Left lung (tissue), 10 donors: ENCODE measurements around the gene ZNF597. TPM values are rescaled to one million over a fixed set of nuclear protein-coding genes. Genes with fewer than 3 reads are reported as not detected.

ENCODE experiments used
- ATAC-seq: fragments of 200-7000 bp; cut with Tn5 transposase; one replicate; pipeline ENCODE4 v1.9.1; 2020; ENCODE audit warnings: moderate library complexity
- DNase-seq, 4 donors: peaks; one replicate each; pipeline ENCODE4 v3.0.0-alpha.2; 2013 to 2020
- H3K27ac ChIP-seq, 2 donors: fragments of 200-600 bp; sonication (generic) in 1 of 2; one replicate each; pipeline versions ENCODE4 v1.5.0 to v1.8.0; 2020 to 2021
- H3K27me3 ChIP-seq, 2 donors: fragments of 200-600 bp; sonication (generic) in 1 of 2; one replicate each; pipeline versions ENCODE4 v1.5.0 to v1.8.0; 2020 to 2021
- H3K36me3 ChIP-seq, 2 donors: fragments of 200-600 bp; sonication (generic) in 1 of 2; one replicate each; pipeline versions ENCODE4 v1.5.0 to v1.8.0; 2020 to 2021
- H3K4me1 ChIP-seq, 2 donors: fragments of 200-600 bp; one replicate each; pipeline ENCODE4 v1.8.0; 2021
- H3K4me3 ChIP-seq, 2 donors: fragments of 200-600 bp; sonication (generic) in 1 of 2; one replicate each; pipeline versions ENCODE4 v1.5.0 to v1.8.0; 2020 to 2021; ENCODE audit warnings: mild to moderate bottlenecking in 1 of 2
- H3K9me3 ChIP-seq, 2 donors: fragments of 200-600 bp; sonication (generic) in 1 of 2; one replicate each; pipeline versions ENCODE4 v1.5.0 to v1.8.0; 2020 to 2021
- intact Hi-C, 2 donors: fragments of 100-400 bp; cut with DNase I; formaldehyde crosslinking; loops; one replicate each; pipeline versions ENCODE4 v1.11.2 to v1.14.2; 2022
- polyA plus RNA-seq, 6 donors: library from polyadenylated mRNA; unstranded; fragments of 120-200 nt; gene quantifications; one replicate each; pipeline ENCODE4 v1.2.1, GENCODE V29; 2013; ENCODE audit not compliant: insufficient read length in 6 of 6
- total RNA-seq, 2 donors: library from RNA; stranded (reverse); fragmentation: NEBNext Ultra II Directional; extraction: Animal tissue kit (Norgen Biotek cat#: 25700); gene quantifications; one replicate each; pipeline ENCODE4 v1.2.1, GENCODE V29; 2021
- TF ChIP-seq, protein P1 (sequence below), 2 donors: fragments of 200-600 bp; sonication (generic) in 1 of 2; IDR thresholded peaks; one replicate each; pipeline versions ENCODE4 v1.5.0 to v1.8.0; 2021; ENCODE audit warnings: antibody characterized with exemption in 2 of 2
- donor health status: DM: no; HTN: yes; CAD: no.
- donor health status: DM: no; HTN: no; CAD: no.

The ZNF597 gene
- total and polyA plus RNA-seq, 8 donors: 3.2 to 4.8 (median 4.2) TPM

DNA sequence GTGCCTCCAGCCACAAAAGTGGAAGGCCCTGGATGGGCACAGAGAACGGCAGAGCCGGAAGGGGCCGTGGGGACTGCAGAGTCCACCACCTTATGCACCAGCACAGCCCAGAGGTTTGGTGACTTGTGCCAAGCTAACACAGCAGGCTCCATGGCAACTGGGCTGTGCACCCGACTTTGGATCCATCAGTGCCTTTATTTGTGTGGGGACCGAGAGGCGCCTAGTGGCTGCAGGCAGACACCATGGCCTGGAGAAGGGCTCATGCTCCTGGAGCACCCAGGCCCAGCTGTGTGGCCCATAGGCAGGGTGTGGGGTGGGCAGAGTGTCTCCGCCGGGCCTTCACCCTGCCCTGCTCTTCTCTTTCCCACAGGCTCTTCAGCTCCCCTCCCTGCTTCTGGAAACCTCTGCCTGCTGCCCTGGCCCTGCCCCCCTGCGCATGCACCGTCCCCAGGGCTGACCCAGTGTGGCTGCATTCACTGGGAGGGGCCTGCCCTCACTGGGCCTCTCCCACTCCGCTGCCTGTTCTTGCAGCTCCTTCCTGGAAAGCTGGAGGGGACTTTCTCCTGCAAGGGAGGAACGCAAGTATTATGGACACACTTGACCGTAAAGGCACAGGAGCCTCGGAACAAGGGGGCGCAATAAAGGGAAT, 41.9 kb upstream of the ZNF597 start:
- Histone ChIP-seq H3K4me3 (no peak overlapping the region), H3K27ac (no peak overlapping the region), H3K36me3 (peaks cover 0 to 80% of the 10 kb centered on the region in 2 donors), H3K4me1 (no peaks in the 10 kb centered on the region), H3K9me3 (no peaks in the 10 kb centered on the region), H3K27me3 (no peaks in the 10 kb centered on the region)
- TF ChIP-seq, protein P1, sequence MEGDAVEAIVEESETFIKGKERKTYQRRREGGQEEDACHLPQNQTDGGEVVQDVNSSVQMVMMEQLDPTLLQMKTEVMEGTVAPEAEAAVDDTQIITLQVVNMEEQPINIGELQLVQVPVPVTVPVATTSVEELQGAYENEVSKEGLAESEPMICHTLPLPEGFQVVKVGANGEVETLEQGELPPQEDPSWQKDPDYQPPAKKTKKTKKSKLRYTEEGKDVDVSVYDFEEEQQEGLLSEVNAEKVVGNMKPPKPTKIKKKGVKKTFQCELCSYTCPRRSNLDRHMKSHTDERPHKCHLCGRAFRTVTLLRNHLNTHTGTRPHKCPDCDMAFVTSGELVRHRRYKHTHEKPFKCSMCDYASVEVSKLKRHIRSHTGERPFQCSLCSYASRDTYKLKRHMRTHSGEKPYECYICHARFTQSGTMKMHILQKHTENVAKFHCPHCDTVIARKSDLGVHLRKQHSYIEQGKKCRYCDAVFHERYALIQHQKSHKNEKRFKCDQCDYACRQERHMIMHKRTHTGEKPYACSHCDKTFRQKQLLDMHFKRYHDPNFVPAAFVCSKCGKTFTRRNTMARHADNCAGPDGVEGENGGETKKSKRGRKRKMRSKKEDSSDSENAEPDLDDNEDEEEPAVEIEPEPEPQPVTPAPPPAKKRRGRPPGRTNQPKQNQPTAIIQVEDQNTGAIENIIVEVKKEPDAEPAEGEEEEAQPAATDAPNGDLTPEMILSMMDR (IDR thresholded peaks at IDR 0.05): no peak
- DNase-seq (no peak), ATAC-seq (no peak)
- intact Hi-C loops: no loop called here

DNA sequence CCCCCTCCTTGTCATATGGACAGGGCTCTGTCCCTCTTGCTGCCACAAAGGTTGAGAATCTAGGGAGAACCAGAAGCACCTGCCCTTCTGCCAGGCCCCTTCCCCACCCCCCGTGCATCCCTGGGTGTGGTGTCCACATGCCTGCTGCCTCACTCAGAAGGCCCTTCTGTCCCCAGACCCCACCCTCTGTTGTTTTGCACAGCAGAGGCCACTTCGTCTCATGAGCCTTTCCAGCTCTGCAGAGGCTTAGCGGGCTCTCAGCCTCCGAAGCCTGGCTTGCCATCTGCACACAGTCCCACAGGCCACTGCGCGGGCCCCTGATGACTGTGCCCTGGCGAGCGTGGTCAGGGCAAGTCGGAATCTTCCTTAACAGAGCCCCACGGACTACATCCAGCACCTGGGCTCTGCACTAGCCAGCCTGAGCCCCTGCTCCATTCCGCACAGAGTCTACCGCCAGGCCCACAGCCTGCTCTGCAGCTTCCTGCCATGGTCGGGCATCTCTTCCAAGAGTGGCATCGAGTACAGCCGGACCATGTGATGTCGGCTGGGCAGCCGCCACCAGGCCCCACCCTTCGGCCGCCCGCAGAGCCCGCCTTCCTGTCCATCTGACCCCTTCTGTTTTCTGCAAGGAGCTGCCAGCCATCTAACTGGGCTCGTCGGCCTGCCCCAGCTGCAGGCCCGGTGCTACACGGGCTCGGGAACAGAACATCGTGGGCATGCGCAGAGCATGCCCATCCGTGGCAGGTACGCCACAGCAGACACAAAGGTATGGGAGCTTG, 41.2 kb upstream of the ZNF597 start:
- Histone ChIP-seq H3K27me3 (no peaks in the 10 kb centered on the region), H3K27ac (no peak overlapping the region), H3K4me1 (no peaks in the 10 kb centered on the region), H3K9me3 (no peaks in the 10 kb centered on the region), H3K36me3 (peaks cover 0 to 87% of the 10 kb centered on the region in 2 donors), H3K4me3 (no peak overlapping the region)
- intact Hi-C loops: no loop called here
- DNase-seq (no peak), ATAC-seq (no peak)
- TF ChIP-seq, protein P1 (IDR thresholded peaks at IDR 0.05): no peak

DNA sequence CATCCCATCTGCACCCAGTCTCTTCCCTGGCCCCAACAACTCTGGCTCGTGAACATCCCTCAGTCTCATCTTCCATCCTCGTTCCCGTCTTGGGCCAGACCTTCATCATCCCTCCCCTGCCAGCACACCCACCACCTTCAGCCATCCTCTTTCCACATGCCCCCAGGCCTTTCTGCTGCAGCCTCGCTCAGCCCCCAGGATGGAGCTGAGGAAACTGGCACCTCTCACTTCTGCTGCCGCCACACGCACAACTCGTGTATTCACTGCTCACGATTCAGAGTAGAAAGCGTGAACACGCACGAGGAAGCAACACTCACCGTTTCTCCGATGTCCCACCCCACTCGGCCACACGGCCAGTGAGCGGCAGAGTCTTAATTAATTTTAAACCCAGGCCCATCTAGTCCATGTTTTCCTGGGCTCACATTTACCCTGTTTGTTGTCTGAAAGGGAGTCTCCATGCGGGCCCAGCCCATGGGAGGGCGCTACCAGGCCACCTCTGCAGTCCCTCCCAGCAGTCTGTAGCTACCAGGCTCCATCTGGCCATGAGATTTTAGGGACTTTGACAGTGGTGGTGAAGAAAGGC, 39.4 kb upstream of the ZNF597 start:
- peaks cover 0 to 97% of the 10 kb centered on the region in 2 donors for H3K36me3 ChIP-seq
- no peak overlapping the region for H3K4me3 ChIP-seq
- H3K4me1 ChIP-seq: no peaks in the 10 kb centered on the region
- intact Hi-C loops: no loop called here
- H3K27ac ChIP-seq: no peak overlapping the region
- no peak for DNase-seq
- TF ChIP-seq, protein P1 (IDR thresholded peaks at IDR 0.05): no peak
- ATAC-seq: no peak
- H3K27me3 ChIP-seq: no peaks in the 10 kb centered on the region
- H3K9me3 ChIP-seq: no peaks in the 10 kb centered on the region

DNA sequence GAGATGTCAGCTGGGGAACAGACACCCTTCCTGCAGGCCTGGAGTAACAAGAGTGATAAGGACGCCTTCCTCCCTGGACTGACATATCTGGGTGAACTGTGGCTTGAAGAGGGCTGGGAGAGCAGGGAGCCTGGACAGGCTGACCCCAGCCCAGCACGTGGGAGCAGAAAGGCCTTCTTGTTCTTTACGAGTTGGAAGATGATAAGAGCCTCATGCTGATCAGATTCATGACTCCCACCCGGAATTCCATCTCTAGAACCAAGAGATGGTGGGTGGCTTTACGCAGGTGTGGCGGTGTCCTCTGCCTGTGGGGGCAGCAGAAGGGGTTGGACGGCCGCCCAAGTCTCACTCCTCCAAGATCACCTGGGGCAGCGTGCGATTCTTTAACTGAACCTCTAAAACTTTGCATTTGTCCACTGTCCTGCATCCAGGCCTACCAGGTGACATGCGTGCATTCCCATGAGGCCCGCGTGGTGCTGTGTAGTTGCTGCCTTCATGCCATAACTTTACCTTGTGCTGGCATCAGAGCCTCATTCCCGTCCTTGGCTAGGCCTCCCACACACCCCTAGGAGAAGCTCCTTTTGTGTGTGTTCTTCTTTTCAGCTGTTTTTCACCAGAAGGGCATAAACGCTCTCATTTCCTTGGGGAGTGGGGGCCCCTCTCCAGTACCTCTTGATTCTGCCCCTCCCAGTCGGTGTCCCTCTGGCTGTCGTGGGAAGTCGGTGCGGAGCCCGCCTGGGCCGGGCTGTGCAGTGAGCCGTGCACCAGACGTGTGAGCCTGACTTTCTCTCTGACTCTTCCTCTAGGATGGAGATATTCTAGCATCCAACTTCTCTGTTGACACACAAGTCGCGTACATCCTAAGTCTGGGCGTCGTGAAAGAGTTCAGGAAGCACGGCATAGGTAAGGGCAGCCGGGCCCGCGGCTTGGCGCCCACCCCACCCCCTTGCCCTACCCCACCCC, 38.7 kb upstream of the ZNF597 start:
- TF ChIP-seq, protein P1 (IDR thresholded peaks at IDR 0.05): no peak
- intact Hi-C loops: no loop called here
- no peak for ATAC-seq
- H3K4me3 ChIP-seq: no peak overlapping the region
- peaks cover 0 to 94% of the 10 kb centered on the region in 2 donors for H3K36me3 ChIP-seq
- H3K27me3 ChIP-seq: no peaks in the 10 kb centered on the region
- no peaks in the 10 kb centered on the region for H3K4me1 ChIP-seq
- no peak overlapping the region for H3K27ac ChIP-seq
- DNase-seq: no peak
- no peaks in the 10 kb centered on the region for H3K9me3 ChIP-seq
